ENCODE results near the gene HNRNPR. TPM values are rescaled to one million over a fixed set of nuclear protein-coding genes. Genes with fewer than 3 reads are reported as not detected.
"Not testable (repeated sequence)": the region's sequence is repeated elsewhere in the genome, so short reads cannot be mapped to it uniquely, and the experiment has no call there.

Gene HNRNPR
- total and polyA plus RNA-seq, 8 donors: 84.3 to 277 (median 224) TPM

GRCh38 chr1:23381233-23381885, 37.3 kb upstream of the HNRNPR start:
- no peak for DNase-seq
- peaks cover 8 to 28% of the 10 kb centered on the region in 2 donors for H3K4me1 ChIP-seq
- no peaks in the 10 kb centered on the region for H3K27me3 ChIP-seq
- H3K36me3 ChIP-seq: no peaks in the 10 kb centered on the region
- H3K4me3 ChIP-seq: no peak overlapping the region
- intact Hi-C loops (cut with DNase I): no loop called here
- no peak overlapping the region for H3K27ac ChIP-seq
- ATAC-seq: no peak
- TF ChIP-seq CTCF (IDR thresholded peaks at IDR 0.05): no peak
- H3K9me3 ChIP-seq: no peaks in the 10 kb centered on the region

GRCh38 chr1:23380719-23381118, 36.6 kb upstream of the HNRNPR start:
- Histone ChIP-seq H3K36me3 (no peaks in the 10 kb centered on the region), H3K4me3 (no peak overlapping the region), H3K9me3 (no peaks in the 10 kb centered on the region), H3K27ac (no peak overlapping the region), H3K4me1 (peaks cover 8 to 28% of the 10 kb centered on the region in 2 donors), H3K27me3 (no peaks in the 10 kb centered on the region)
- no peak for TF ChIP-seq CTCF (IDR thresholded peaks at IDR 0.05)
- intact Hi-C loops (cut with DNase I): no loop called here
- no peak for DNase-seq
- no peak for ATAC-seq

GRCh38 chr1:23380236-23380635, 36.2 kb upstream of the HNRNPR start:
- ATAC-seq; H3K27ac ChIP-seq; H3K4me3 ChIP-seq; H3K36me3 ChIP-seq; H3K9me3 ChIP-seq; DNase-seq; H3K27me3 ChIP-seq; intact Hi-C loops (cut with DNase I): not testable (repeated sequence)
- peaks cover 8 to 27% of the 10 kb centered on the region in 2 donors for H3K4me1 ChIP-seq

GRCh38 chr1:23376890-23377811, 33.1 kb upstream of the HNRNPR start:
- Histone ChIP-seq H3K36me3 (no peaks in the 10 kb centered on the region), H3K4me3 (no peak overlapping the region), H3K4me1 (peaks cover 4 to 18% of the 10 kb centered on the region in 2 donors), H3K27me3 (no peaks in the 10 kb centered on the region), H3K27ac (peak overlapping the region; percentile 42 to 62), H3K9me3 (no peaks in the 10 kb centered on the region)
- no peak for TF ChIP-seq CTCF (IDR thresholded peaks at IDR 0.05)
- intact Hi-C loops (cut with DNase I): no loop called here
- DNase-seq (no peak), ATAC-seq (peak; percentile 63)

- peaks cover 18 to 40% of the 10 kb centered on the region in 2 donors for H3K4me1 ChIP-seq
- ATAC-seq; H3K27me3 ChIP-seq; H3K9me3 ChIP-seq; H3K4me3 ChIP-seq; DNase-seq; H3K27ac ChIP-seq; intact Hi-C loops (cut with DNase I); H3K36me3 ChIP-seq: not testable (repeated sequence)
Observed at GRCh38 chr1:23374079-23374735, 30.1 kb upstream of the HNRNPR start.

Measured in left lung (tissue), 10 donors.